UCSD-AML1 (cell line): ENCODE data around the gene CGRRF1.

Source experiments
- DNase-seq: peaks from one replicate; lab custom pipeline; 2025; ENCODE audit not compliant: unreplicated experiment; lab: John Stamatoyannopoulos, UW

The CGRRF1 gene, protein sequence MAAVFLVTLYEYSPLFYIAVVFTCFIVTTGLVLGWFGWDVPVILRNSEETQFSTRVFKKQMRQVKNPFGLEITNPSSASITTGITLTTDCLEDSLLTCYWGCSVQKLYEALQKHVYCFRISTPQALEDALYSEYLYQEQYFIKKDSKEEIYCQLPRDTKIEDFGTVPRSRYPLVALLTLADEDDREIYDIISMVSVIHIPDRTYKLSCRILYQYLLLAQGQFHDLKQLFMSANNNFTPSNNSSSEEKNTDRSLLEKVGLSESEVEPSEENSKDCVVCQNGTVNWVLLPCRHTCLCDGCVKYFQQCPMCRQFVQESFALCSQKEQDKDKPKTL

DNA sequence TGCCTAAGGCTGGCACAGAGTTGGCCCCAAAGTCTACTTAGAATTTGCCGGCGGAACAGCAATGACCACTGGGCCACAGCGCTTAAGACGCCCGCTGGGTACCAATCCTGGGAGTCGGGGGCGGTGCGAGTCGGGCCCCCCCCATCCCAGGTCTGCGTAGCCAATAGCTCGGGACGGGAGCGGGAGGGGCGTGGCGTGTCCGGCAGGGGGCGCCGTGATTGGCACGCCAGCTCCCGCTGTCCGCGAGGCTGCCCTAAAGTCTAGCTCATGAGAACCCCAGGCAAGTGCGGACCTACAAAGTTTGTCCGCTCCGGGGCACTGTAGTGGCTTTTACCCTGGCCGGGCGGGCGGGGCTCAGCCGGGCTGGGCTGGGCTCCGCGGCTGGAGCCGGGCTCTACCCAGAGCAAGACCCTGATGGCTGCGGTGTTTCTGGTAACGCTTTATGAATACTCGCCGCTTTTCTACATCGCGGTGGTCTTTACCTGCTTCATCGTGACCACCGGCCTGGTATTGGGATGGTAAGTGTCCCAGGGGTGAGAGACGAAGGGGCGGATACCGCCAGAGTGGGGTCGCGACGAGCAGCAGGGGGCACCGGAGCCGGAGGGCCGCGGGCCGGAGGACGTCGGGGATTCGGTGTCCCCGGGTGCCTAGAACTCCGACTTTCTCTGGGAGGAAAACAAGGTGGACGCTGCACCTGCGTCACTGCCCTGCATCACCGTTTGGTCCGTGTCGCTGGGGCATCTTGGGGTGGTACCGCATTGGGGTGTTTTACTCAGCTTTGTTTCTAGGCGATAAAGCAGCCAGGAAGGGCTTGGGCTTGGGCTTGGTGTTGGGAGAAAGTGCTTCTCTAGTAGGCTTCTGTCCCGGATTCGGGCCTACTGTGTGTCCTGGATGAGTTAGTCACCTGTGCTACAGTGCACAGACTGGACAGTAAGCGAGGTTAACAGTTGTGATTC lies at the start of gene CGRRF1:
Gene CGRRF1 (plus strand): TSS at position 361 of the 956 bp plus-strand sequence. CDS start 54 bp downstream, at position 415.
- DNase-seq: peak; percentile 99

- no peak for DNase-seq
Measured at GRCh38 chr14:54462048-54462447, 47.7 kb upstream of the CGRRF1 start.

DNA sequence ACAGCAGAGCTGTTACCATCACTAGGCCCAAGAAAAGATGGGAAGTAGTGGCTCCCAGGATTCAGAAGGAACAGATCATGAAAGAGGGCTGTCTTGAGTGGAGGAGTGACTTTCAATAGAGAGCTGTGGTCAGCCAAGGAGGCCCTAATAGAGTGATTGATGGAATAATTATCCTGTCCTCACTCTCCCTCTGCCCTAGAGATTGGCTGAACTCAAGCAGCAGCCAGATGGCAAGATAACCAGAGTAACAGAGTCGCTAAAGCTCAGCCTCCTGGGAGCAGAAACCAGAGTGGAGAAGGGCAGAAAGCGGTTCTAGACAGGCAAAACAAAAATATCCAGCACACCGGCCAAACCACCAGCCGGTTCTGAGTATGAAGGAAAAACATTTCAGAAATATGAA lies 44.1 kb upstream of the CGRRF1 start:
- no peak for DNase-seq

DNA sequence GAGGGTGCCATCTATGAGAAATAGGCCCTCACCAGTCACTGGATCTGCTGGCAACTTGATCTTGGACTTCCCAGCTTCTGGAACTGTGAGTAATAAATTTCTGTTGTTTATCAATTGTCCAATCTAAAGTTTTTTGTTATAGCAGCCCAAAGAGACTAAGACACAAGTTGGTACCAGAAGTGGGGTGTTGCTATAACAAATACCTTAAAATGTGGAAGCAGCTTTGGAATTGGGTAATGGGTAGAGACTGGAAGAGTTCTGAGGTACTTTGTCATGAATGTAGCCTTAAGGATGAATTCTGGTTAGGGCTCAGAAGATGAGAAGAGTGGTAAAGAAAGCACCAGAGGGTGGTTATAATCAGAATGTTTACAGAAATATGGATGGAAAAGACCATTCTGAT lies 42.4 kb upstream of the CGRRF1 start:
- no peak for DNase-seq

GRCh38 chr14:54470701-54471100 lies 39.0 kb upstream of the CGRRF1 start:
- DNase-seq: no peak

DNA sequence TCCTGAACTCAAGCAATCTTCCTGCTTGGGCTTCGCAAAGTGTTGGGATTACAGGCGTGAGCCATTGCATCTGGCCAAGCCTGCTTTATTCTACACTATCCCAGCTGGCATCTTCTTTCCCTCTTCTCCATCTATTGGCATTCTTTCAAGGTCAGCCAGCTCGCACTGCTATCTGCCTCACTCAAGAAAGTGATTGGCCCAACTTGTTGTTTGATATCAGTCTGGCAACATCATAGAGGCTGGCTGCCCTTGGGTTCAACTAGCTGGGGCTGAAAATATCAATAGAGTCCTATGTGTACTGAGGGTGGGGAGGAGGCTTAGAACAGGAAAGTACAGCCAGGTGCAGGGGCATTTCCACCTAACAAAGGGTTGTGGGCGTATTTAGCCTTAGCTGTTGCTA lies 38.1 kb upstream of the CGRRF1 start:
- no peak for DNase-seq

GRCh38 chr14:54472315-54472714 lies 37.4 kb upstream of the CGRRF1 start:
- DNase-seq: no peak

DNA sequence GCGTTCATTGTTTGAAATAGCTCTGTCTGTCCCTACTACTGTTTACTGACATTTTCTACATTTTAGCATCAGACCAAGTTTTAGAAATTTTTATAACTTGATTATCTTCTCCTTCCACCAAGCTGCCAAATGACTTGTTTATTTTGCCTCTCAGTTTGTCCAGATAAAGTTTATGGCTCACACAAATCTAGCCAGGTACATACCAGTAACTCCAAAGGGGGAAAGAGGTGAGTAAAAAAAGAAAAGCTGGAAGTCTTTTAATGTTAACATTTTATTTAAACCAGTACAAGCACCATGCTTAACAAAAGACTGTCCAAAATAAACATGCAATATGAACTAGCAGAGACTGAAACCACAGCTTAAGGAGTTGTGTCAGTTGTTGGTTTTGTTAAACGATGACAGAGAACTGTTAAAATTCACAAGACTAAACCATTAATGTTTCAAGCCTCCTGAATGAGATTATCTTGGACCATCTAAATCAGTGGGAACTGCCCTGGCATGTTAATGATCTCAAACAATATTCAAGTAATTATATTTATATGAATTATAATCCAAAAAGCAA lies 35.4 kb upstream of the CGRRF1 start:
- DNase-seq: no peak

- no peak for DNase-seq
Measured at GRCh38 chr14:54475187-54475899, 34.4 kb upstream of the CGRRF1 start.

- DNase-seq: no peak
Measured at GRCh38 chr14:54475911-54476310, 33.8 kb upstream of the CGRRF1 start.

DNA sequence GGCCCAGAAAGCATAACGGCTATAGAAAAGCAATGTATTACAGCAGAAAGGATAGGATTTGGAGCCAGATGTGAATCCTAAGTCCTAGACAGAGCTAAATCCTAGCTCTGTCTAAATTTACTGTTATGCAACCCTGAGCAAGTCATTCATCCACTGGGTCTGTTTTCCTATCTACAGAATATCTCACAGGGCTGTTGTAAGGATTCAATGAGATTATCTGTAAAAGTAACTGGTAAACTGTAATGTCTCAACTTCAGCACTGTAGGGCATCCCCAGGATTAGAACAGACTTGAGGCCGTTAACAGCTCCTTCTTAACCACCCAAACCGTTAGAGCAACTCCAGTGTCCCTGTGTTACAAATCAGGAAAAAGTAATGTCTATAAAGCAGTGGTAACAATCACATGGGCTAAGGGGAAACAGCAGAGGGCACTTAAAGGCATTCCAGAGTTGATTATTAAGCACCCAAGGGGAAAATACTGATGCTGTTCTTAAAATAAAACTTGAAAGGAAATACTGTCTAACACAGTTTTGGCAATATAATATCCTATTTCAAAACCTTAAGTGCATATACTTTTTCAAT lies 31.0 kb upstream of the CGRRF1 start:
- no peak for DNase-seq

DNA sequence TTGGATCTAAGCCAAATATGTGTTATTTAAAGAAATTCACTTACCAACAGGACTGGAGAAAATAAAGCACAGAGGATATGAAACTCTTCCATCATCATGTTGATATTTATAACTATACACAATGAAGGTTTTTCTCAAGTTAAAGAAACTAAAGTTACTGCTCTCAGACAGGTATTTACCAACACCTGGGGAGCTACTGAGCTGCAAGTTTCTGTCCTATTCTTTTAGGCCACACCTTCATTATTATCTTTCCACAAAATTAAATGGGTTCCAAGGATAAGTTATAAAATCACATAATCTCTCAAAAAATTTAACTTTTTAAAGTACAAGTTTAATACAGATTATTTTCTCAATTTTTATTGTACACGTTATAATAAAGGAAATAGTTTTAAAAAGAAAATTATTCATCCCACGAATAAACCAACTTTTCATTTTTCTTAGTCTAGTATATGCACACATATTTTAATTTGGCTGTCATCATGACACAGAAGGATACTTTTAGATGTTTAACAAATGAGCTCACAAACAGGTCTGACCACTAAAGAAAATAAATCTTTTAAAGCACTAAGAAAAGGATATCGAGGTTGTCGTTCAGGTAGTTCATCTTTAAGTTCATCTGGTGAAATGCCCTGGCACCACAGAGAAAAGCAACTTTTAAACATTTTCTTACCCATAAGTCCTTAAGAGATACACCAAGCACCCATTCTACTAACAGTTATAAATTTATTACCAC lies 28.7 kb upstream of the CGRRF1 start:
- DNase-seq: no peak

GRCh38 chr14:54481695-54482094 lies 28.0 kb upstream of the CGRRF1 start:
- DNase-seq: no peak

DNA sequence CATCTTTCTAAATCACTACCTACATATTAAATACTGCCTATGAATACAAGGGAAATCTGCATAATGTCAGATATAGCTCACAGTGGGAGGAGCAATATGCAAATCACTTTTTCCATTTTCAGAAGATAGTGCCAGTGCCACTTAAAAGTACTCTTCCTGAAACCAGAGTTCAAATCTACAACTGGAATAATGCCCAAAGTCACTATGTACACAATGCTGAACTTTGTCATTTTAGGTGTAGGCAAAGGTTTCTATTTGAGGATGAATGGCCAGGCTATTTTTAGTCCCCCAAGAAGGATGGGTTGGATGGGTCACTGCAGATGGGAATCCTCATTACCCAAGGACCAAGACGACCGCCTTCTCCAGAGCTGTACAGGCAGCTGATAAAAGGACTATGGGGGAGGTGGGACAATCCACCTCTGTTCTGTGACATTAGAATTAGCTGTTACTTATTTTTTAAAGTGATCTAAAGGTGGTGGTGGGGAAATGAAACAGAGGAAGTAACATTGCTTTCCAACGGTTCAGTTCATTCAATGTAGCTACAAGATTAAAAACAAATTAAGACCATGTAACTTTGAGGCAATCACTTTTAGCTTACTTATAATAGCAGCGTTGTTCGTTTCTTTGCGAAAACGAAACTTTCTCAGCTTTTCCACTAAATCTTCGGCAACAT lies 26.5 kb upstream of the CGRRF1 start:
- no peak for DNase-seq

DNA sequence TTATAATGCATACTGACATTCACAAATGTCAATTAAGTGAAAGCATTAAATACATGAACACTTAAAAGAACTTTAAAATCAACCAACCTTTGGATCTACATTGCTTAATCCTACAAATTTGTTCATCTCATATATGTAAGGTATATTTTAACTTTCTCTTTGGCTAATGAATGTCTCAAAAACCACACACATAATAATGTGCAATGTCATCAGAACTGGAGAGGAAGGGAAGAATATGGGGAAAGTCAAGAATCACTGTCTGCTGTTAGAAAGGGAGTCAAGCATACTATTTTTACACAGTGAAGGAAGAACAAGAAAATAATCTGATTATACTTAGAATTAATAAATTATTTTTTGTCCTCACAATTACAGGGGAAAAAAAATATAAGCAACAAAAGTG lies 25.9 kb upstream of the CGRRF1 start:
- DNase-seq: no peak

GRCh38 chr14:54486685-54487084 lies 23.0 kb upstream of the CGRRF1 start:
- DNase-seq: no peak

DNA sequence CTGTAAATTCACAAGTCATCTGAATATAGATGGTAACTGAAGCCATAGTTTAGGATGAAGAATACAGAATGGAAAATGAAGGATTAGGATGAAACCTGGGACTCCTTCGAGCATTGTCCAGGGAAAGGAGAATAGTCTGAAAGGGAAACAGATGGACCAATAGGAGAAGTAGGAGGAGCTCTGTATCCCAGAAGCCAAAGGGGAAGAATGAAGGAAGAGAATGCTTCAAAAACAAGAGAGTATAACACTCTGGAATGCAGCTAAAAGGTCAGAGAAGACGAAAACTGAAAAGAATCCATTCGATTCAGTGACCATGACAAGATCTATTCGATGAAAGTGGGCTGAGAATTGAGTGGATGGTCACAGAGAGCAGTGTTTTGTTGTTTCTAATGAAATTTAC lies 21.9 kb upstream of the CGRRF1 start:
- no peak for DNase-seq

- DNase-seq: no peak
Measured at GRCh38 chr14:54488318-54488645, 21.4 kb upstream of the CGRRF1 start.

GRCh38 chr14:54488646-54489317 lies 20.9 kb upstream of the CGRRF1 start, which contains the start of gene GMFB:
GMFB (minus strand) TSS chr14:54488980; CDS start chr14:54488927, 53 bp downstream.
- DNase-seq: peak; percentile 92
